ENCODE measurements around the gene NAV2. TPM values are rescaled to one million over a fixed set of nuclear protein-coding genes. Genes with fewer than 3 reads are reported as not detected.
A peak's percentile ranks its signal among the peaks of the same experiment; 100 is the strongest.

The NAV2 gene
- polyA plus RNA-seq, 1 experiment: 5.1 TPM

DNA sequence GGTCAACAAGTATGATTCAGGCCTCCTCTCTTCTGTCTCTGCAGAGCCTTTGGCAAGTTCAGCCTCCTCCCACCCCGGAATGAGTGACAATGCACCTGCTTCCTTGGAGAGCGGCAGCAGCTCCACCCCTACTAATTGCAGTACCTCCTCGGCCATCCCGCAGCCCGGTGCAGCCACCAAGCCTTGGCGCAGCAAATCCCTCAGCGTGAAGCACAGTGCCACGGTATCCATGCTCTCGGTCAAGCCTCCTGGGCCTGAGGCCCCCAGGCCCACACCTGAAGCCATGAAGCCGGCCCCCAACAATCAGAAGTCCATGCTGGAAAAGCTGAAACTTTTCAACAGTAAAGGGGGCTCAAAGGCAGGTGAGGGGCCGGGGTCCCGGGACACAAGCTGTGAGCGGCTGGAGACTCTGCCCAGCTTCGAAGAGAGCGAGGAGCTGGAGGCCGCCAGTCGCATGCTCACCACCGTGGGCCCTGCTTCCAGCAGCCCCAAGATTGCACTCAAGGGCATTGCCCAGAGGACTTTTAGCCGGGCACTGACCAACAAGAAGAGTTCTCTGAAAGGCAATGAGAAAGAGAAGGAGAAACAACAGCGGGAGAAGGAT lies 220.6 kb downstream of the NAV2 start:
- Histone ChIP-seq H3K4me3 (ENCODE audit: low read depth, low read length) (no peak overlapping the region), H3K9me3 (ENCODE audit: control insufficient read depth, insufficient read depth, low read length) (no peaks in the 10 kb centered on the region; the same call in 1 of the 2 replicates), H3K27ac (ENCODE audit: low read depth, low read length) (no peak overlapping the region), H3K27me3 (ENCODE audit: control insufficient read depth, insufficient read depth, low read length) (no peaks in the 10 kb centered on the region)
- no peak for TF ChIP-seq CTCF (IDR thresholded peaks at IDR 0.05; ENCODE audit: low read depth, low read length)
- no peak for DNase-seq (ENCODE audit: low read depth, low spot score)
- ChIA-PET CTCF (interaction anchor here (0.7 to 3.1 kb wide), 5 partner anchors 18 to 198 kb away, joined by 3 to 19 read pairs (median 8); no protein-coding TSS in a partner anchor), POLR2A (no interaction called here)

GRCh38 chr11:19933801-19934488 lies 221.3 kb downstream of the NAV2 start:
- no peaks in the 10 kb centered on the region for H3K27me3 ChIP-seq (ENCODE audit: control insufficient read depth, insufficient read depth, low read length)
- no peak for DNase-seq (ENCODE audit: low read depth, low spot score)
- H3K27ac ChIP-seq (ENCODE audit: low read depth, low read length): peak overlapping the region; percentile 4
- no peak for TF ChIP-seq CTCF (IDR thresholded peaks at IDR 0.05; ENCODE audit: low read depth, low read length)
- CTCF ChIA-PET: interaction anchor here (0.5 to 3.1 kb wide), 6 partner anchors 18 to 598 kb away, joined by 3 to 19 read pairs (median 6); no protein-coding TSS in a partner anchor
- no peaks in the 10 kb centered on the region; the same call in 1 of the 2 replicates for H3K9me3 ChIP-seq (ENCODE audit: control insufficient read depth, insufficient read depth, low read length)
- POLR2A ChIA-PET: interaction anchor here (0.6 to 2.4 kb wide), 2 partner anchors 15 to 45 kb away, joined by 3 to 15 read pairs; no protein-coding TSS in a partner anchor
- H3K4me3 ChIP-seq (ENCODE audit: low read depth, low read length): no peak overlapping the region

DNA sequence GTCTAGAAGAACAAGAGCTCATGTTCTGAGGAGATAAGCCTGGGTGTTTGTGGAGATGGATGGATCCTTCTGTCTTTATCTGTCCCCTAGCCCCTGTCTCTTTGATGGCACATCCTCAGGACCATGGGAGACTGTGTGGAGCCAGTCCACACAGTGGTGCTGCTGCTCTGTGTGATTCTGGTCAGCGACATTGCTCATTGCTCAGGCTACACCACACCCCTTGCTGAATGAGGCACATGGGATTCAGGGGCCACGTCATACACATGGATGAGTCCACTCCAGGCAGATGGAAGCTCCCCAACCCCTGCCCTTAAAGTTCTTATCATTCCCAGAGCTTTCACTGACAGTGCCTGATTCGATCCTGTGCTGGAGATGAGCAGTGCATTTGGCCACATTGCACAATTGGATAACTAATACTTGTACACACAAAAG lies 222.2 kb downstream of the NAV2 start:
- H3K27me3 ChIP-seq (ENCODE audit: control insufficient read depth, insufficient read depth, low read length): no peaks in the 10 kb centered on the region
- CTCF ChIA-PET: interaction anchor here (0.5 to 3.4 kb wide), 8 partner anchors 19 to 599 kb away, joined by 3 to 28 read pairs (median 10); no protein-coding TSS in a partner anchor
- H3K9me3 ChIP-seq (ENCODE audit: control insufficient read depth, insufficient read depth, low read length): no peaks in the 10 kb centered on the region; the same call in 1 of the 2 replicates
- DNase-seq (ENCODE audit: low read depth, low spot score): no peak
- no peak for TF ChIP-seq CTCF (IDR thresholded peaks at IDR 0.05; ENCODE audit: low read depth, low read length)
- H3K4me3 ChIP-seq (ENCODE audit: low read depth, low read length): no peak overlapping the region
- H3K27ac ChIP-seq (ENCODE audit: low read depth, low read length): peak overlapping the region; percentile 41
- POLR2A ChIA-PET: interaction anchor here (1.0 to 2.4 kb wide), 2 partner anchors 16 to 19 kb away, joined by 3 to 15 read pairs; no protein-coding TSS in a partner anchor

DNA sequence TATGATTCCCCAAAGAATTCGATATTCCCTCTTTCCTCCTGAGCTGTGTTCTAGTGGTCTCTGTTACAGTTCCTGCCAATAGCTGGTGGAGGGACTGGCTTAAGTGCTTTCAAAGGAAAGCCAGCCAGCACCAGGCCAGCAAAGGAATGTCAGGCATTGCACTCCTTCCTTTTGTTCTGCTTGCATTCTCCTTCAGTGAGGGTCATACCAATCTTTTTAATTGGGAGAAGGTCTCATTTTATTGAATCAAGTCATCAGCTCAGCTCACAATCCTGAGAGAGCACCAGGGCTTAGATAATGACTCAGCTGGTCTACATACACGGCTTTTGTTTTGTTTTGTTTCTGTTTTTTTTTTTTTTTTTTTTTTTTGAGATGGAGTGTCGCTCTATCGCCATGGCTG lies 222.9 kb downstream of the NAV2 start:
- Histone ChIP-seq H3K9me3 (ENCODE audit: control insufficient read depth, insufficient read depth, low read length) (no peaks in the 10 kb centered on the region; the same call in 1 of the 2 replicates), H3K27me3 (ENCODE audit: control insufficient read depth, insufficient read depth, low read length) (no peaks in the 10 kb centered on the region), H3K4me3 (ENCODE audit: low read depth, low read length) (no peak overlapping the region), H3K27ac (ENCODE audit: low read depth, low read length) (no peak overlapping the region)
- DNase-seq (ENCODE audit: low read depth, low spot score): no peak
- CTCF ChIA-PET: interaction anchor here (0.6 to 3.4 kb wide), 15 partner anchors 10 to 864 kb away, joined by 3 to 28 read pairs (median 5); no protein-coding TSS in a partner anchor
- TF ChIP-seq CTCF (IDR thresholded peaks at IDR 0.05; ENCODE audit: low read depth, low read length): no peak
- POLR2A ChIA-PET: interaction anchor here (0.6 to 2.4 kb wide), 3 partner anchors 13 to 19 kb away, joined by 3 to 15 read pairs (median 3); no protein-coding TSS in a partner anchor
